ENCODE measurements around the gene NFYC.

NFYC gene

DNA sequence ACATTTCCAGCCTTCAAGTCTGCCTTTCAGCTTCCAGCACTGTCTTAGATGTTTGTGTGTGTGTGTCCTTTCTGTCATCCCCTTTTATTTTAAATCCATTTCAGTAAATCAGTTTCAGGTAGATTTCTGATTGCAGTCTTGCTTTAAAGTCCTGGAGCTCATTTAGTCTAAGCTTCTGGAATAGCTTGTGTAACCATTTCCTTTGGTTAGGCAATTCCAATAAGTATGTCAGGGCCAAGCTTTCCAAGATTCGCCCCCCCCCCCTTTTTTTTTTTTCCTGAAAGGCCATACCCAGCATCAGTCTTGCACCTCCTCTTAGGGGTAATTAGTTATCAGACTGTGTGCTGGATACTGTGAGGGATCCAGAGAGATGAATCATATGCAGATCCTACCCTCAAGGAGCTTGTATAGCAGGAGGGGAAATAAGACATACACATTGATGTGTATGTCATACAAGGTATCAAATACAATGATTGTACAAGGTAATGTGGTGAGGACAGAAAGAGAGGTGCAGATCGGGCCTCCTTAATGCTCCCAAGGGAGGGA lies 41.3 kb downstream of the NFYC start:
- no peak for DNase-seq (ENCODE audit: extremely low read depth, low read depth)
- TF ChIP-seq, protein P1, sequence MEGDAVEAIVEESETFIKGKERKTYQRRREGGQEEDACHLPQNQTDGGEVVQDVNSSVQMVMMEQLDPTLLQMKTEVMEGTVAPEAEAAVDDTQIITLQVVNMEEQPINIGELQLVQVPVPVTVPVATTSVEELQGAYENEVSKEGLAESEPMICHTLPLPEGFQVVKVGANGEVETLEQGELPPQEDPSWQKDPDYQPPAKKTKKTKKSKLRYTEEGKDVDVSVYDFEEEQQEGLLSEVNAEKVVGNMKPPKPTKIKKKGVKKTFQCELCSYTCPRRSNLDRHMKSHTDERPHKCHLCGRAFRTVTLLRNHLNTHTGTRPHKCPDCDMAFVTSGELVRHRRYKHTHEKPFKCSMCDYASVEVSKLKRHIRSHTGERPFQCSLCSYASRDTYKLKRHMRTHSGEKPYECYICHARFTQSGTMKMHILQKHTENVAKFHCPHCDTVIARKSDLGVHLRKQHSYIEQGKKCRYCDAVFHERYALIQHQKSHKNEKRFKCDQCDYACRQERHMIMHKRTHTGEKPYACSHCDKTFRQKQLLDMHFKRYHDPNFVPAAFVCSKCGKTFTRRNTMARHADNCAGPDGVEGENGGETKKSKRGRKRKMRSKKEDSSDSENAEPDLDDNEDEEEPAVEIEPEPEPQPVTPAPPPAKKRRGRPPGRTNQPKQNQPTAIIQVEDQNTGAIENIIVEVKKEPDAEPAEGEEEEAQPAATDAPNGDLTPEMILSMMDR (IDR thresholded peaks at IDR 0.05; ENCODE audit: low read depth, low read length), result no peak

DNA sequence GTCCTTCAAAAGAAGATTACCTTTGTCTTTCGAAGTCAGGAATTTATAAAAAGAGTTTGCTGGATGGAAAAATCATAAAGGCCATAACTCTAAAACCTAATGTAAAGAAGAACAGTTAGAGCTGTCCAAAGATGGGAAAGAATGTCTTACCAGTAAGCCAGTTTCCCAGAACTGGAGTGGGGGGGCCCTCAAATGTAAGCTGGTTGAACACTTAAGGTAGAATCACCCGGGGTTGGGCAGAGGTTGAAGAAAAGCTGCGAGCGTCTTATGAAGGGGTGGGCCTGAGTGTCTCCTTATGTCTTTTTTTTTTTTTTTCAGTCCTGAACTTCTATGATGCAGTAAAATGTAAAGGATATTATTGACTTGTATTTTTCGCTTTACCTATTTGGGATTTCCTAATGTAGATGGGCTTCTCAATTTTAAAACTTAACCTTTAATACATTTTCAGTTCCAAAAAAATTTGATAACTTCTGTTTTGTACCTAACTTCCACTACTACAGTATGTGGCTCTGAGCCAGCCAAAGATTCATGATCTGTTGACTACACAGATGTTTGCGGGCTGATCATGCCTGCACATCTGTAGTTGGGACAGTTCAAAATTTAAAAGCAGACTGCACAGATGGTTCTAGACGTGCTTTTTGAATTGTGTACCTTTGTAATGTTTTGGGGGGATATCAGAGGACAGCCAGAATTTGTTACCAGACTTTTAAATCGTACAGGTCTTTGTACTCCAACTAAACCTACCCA lies 43.6 kb downstream of the NFYC start:
- DNase-seq (ENCODE audit: extremely low read depth, low read depth), result no peak
- TF ChIP-seq, protein P1 (IDR thresholded peaks at IDR 0.05; ENCODE audit: low read depth, low read length), result no peak

DNA sequence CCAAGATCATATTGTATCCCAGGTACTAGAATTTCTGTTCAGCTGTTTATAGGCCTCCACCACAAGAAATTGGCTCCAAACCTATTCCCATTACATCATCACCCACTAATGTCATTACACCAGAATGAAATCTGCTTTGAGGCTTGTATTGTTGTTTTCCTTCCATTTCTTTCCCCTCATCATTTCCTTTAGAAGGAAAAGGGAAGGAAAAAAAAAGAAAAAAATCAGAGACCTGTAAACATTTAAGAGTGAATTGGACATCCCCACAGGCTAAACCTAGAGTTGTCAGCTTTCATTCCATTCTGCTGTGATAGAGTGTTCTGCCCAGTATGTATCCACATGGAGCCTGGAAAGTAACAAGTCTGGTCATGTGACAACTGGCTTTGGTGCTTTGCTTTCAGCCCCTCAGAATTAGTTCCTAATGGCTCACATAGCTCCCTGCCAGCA lies 44.6 kb downstream of the NFYC start:
- TF ChIP-seq, protein P1 (IDR thresholded peaks at IDR 0.05; ENCODE audit: low read depth, low read length), result no peak
- no peak for DNase-seq (ENCODE audit: extremely low read depth, low read depth)

DNA sequence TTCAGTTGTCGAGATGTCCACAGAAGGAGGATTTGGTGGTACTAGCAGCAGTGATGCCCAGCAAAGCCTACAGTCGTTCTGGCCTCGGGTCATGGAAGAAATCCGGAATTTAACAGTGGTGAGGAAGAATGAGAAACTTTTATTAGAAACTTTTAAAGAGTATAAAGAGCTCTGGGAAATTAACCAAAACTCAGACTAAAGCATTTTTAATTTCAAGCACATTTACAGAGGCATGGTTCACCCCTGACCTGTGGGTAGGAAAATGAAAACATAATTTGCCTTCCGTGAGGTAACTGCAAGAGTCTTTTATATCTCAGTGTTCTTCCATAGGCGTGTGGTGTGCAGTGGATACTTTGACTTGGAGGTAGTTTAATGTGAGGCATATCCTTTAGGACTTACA lies 47.3 kb downstream of the NFYC start:
- no peak for DNase-seq (ENCODE audit: extremely low read depth, low read depth)
- TF ChIP-seq, protein P1 (IDR thresholded peaks at IDR 0.05; ENCODE audit: low read depth, low read length), result no peak

DNA sequence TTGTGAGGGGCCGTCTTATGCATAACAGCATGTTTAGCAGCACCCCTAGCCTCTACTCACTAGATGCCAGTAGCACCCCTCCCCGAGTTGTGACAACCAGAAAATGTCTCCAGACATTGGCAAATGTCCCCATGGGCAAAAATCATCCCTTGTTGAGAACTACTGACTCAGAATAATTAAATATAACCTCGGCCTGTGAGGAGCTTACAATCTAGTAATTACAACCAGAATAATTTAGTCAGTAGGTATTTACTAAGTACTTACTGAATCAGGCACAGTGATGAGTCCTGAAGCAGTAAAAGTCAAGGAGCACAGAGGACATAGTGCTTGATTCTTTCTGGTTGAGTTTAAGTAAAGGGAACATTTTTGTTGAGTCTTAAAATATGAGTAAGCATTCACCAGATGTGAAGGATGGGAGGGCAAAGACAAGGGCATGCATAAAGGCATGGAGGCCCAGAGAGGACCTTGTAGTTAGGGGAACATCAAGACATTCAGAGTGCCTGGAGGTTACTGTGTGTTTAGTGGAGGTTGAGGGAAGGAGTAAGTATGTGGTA lies 48.0 kb downstream of the NFYC start:
- TF ChIP-seq, protein P1 (IDR thresholded peaks at IDR 0.05; ENCODE audit: low read depth, low read length), result no peak
- DNase-seq (ENCODE audit: extremely low read depth, low read depth), result no peak

DNA sequence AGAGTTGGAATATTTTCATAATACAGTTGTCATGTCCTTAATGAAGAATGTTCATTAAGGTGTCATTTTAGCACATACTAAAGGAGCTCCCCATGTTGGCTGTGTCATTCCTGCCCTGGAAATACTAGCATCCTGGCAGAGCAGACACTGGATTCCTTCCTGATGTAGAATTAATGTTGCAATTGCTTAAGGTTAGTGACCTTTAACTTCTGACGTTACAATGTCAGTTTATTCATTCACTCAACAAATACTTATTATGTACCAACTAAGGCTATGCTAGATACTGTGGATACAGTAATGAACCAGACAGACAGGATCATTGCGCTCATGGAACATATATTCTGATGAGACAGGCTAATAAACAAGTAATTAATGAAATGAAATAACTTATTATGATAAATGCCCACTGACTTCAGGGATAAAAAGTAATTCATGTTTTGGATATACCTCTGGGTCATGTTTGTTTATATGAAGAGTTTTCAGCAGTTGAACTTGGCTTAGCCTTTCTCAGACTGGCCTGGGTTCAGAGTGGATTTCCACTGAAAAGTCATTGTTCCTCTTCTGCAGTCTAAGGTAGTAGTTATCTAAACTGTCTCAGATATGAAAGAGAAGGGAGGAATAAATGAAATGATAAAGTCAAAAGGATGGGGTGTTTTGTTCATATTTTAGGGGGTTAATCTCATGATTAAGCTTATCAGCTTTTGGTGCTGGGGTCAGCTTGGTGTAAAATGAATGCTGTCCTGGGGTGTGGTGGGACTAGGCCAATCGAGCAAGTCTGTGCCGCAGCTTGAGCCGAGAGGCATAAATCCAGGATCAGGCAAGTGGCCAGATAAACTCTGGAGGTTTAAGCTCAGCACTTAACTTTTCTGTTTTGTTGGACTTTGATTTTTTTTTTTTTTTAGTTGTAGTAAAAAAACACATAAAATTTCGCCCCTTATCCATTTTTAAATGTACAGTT lies 48.8 kb downstream of the NFYC start:
- no peak for DNase-seq (ENCODE audit: extremely low read depth, low read depth)
- TF ChIP-seq, protein P1 (IDR thresholded peaks at IDR 0.05; ENCODE audit: low read depth, low read length), result no peak
